ENCODE measurements around the gene DNHD1.

GRCh38 chr11:6481012-6481923 is 15.8 kb upstream of the DNHD1 start, which contains the start of the genes ARFIP2 and TIMM10B:
- TF ChIP-seq CTCF (IDR thresholded peaks at IDR 0.05; ENCODE audit: insufficient read depth, low read length, poor library complexity, severe bottlenecking), result no peak
- no peak for TF ChIP-seq EZH2phosphoT487 (conservative IDR thresholded peaks at IDR 0.05; ENCODE audit: low read length)

Measured in SU-DHL-6 (cell line).